ENCODE measurements around the gene EDEM3.

EDEM3 gene

GRCh38 chr1:184740344-184740743 lies 14.3 kb downstream of the EDEM3 start:
- peaks cover 5% of the 10 kb centered on the region; the same call in 1 of the 2 replicates for H3K4me1 ChIP-seq
- H3K27me3 ChIP-seq (ENCODE audit: low read depth): no peaks in the 10 kb centered on the region
- H3K36me3 ChIP-seq (replicated peaks): no peaks in the 10 kb centered on the region; the same call in 1 of the 2 replicates
- no peak overlapping the region for H3K4me3 ChIP-seq
- no peak for DNase-seq (ENCODE audit: low spot score in 2 of 2)
- no peaks in the 10 kb centered on the region for H3K9me3 ChIP-seq
- in situ Hi-C loops (cut with MboI; ENCODE audit: low sequenced_read_pairs): no loop called here

- Histone ChIP-seq H3K36me3 (replicated peaks) (no peaks in the 10 kb centered on the region; the same call in 1 of the 2 replicates), H3K4me3 (no peak overlapping the region), H3K4me1 (peaks cover 5% of the 10 kb centered on the region; the same call in 1 of the 2 replicates), H3K9me3 (no peaks in the 10 kb centered on the region), H3K27me3 (ENCODE audit: low read depth) (no peaks in the 10 kb centered on the region)
- in situ Hi-C loops (cut with MboI; ENCODE audit: low sequenced_read_pairs): no loop called here
- no peak for DNase-seq (ENCODE audit: low spot score in 2 of 2)
These were observed 14.9 kb downstream of the EDEM3 start for GRCh38 chr1:184739796-184740195.

- Histone ChIP-seq H3K27me3 (ENCODE audit: low read depth) (no peaks in the 10 kb centered on the region), H3K4me3 (no peak overlapping the region), H3K9me3 (no peaks in the 10 kb centered on the region), H3K4me1 (peaks cover 5% of the 10 kb centered on the region; the same call in 1 of the 2 replicates), H3K36me3 (replicated peaks) (no peaks in the 10 kb centered on the region; the same call in 1 of the 2 replicates)
- in situ Hi-C loops (cut with MboI; ENCODE audit: low sequenced_read_pairs): no loop called here
- DNase-seq (ENCODE audit: low spot score in 2 of 2): no peak
These were observed 15.6 kb downstream of the EDEM3 start for GRCh38 chr1:184739070-184739469.

GRCh38 chr1:184734980-184735379 lies 19.7 kb downstream of the EDEM3 start:
- no peaks in the 10 kb centered on the region for H3K9me3 ChIP-seq
- no peaks in the 10 kb centered on the region for H3K27me3 ChIP-seq (ENCODE audit: low read depth)
- no peak for DNase-seq (ENCODE audit: low spot score in 2 of 2)
- in situ Hi-C loops (cut with MboI; ENCODE audit: low sequenced_read_pairs): no loop called here
- no peak overlapping the region for H3K4me3 ChIP-seq
- no peaks in the 10 kb centered on the region; the same call in 1 of the 2 replicates for H3K36me3 ChIP-seq (replicated peaks)
- H3K4me1 ChIP-seq: no peaks in the 10 kb centered on the region

GRCh38 chr1:184724843-184725242 lies 29.8 kb downstream of the EDEM3 start:
- H3K9me3 ChIP-seq: no peaks in the 10 kb centered on the region
- DNase-seq (ENCODE audit: low spot score in 2 of 2): no peak
- H3K4me3 ChIP-seq: no peak overlapping the region
- in situ Hi-C loops (cut with MboI; ENCODE audit: low sequenced_read_pairs): no loop called here
- no peaks in the 10 kb centered on the region; the same call in 1 of the 2 replicates for H3K36me3 ChIP-seq (replicated peaks)
- no peaks in the 10 kb centered on the region for H3K27me3 ChIP-seq (ENCODE audit: low read depth)
- H3K4me1 ChIP-seq: no peaks in the 10 kb centered on the region

- Histone ChIP-seq H3K36me3 (replicated peaks) (peaks cover 30% of the 10 kb centered on the region), H3K4me3 (no peak overlapping the region), H3K4me1 (no peaks in the 10 kb centered on the region), H3K9me3 (no peaks in the 10 kb centered on the region), H3K27me3 (ENCODE audit: low read depth) (no peaks in the 10 kb centered on the region)
- in situ Hi-C loops (cut with MboI; ENCODE audit: low sequenced_read_pairs): no loop called here
- no peak for DNase-seq (ENCODE audit: low spot score in 2 of 2)
These were observed 38.5 kb downstream of the EDEM3 start for GRCh38 chr1:184716158-184716557.

- H3K4me3 ChIP-seq: no peak overlapping the region
- H3K4me1 ChIP-seq: no peaks in the 10 kb centered on the region
- H3K9me3 ChIP-seq: no peaks in the 10 kb centered on the region
- H3K36me3 ChIP-seq (replicated peaks): peaks cover 18% of the 10 kb centered on the region
- in situ Hi-C loops (cut with MboI; ENCODE audit: low sequenced_read_pairs): no loop called here
- no peak for DNase-seq (ENCODE audit: low spot score in 2 of 2)
- H3K27me3 ChIP-seq (ENCODE audit: low read depth): no peaks in the 10 kb centered on the region
These were observed 45.2 kb downstream of the EDEM3 start for GRCh38 chr1:184709418-184709817.

GRCh38 chr1:184708084-184708676 lies 46.5 kb downstream of the EDEM3 start:
- no peaks in the 10 kb centered on the region for H3K27me3 ChIP-seq (ENCODE audit: low read depth)
- H3K4me1 ChIP-seq: no peaks in the 10 kb centered on the region
- no peaks in the 10 kb centered on the region for H3K9me3 ChIP-seq
- in situ Hi-C loops (cut with MboI; ENCODE audit: low sequenced_read_pairs): no loop called here
- no peak overlapping the region for H3K4me3 ChIP-seq
- peaks cover 15% of the 10 kb centered on the region for H3K36me3 ChIP-seq (replicated peaks)
- no peak for DNase-seq (ENCODE audit: low spot score in 2 of 2)

- Histone ChIP-seq H3K27me3 (ENCODE audit: low read depth) (no peaks in the 10 kb centered on the region), H3K36me3 (replicated peaks) (peaks cover 11% of the 10 kb centered on the region), H3K4me3 (no peak overlapping the region), H3K4me1 (no peaks in the 10 kb centered on the region), H3K9me3 (no peaks in the 10 kb centered on the region)
- DNase-seq (ENCODE audit: low spot score in 2 of 2): no peak
- in situ Hi-C loops (cut with MboI; ENCODE audit: low sequenced_read_pairs): no loop called here
These were observed 49.4 kb downstream of the EDEM3 start for GRCh38 chr1:184705271-184705670.

GRCh38 chr1:184701816-184702215 lies 52.8 kb downstream of the EDEM3 start:
- peaks cover 10% of the 10 kb centered on the region for H3K4me1 ChIP-seq
- H3K4me3 ChIP-seq: no peak overlapping the region
- no peak for DNase-seq (ENCODE audit: low spot score in 2 of 2)
- H3K36me3 ChIP-seq (replicated peaks): peaks cover 4% of the 10 kb centered on the region
- in situ Hi-C loops (cut with MboI; ENCODE audit: low sequenced_read_pairs): no loop called here
- H3K9me3 ChIP-seq: no peaks in the 10 kb centered on the region
- no peaks in the 10 kb centered on the region for H3K27me3 ChIP-seq (ENCODE audit: low read depth)

GRCh38 chr1:184698969-184699368 lies 55.7 kb downstream of the EDEM3 start:
- Histone ChIP-seq H3K4me3 (no peak overlapping the region), H3K9me3 (no peaks in the 10 kb centered on the region), H3K36me3 (replicated peaks) (peaks cover 1% of the 10 kb centered on the region), H3K4me1 (peaks cover 10% of the 10 kb centered on the region), H3K27me3 (ENCODE audit: low read depth) (no peaks in the 10 kb centered on the region)
- in situ Hi-C loops (cut with MboI; ENCODE audit: low sequenced_read_pairs): no loop called here
- DNase-seq (ENCODE audit: low spot score in 2 of 2): no peak

- H3K4me1 ChIP-seq: peaks cover 10% of the 10 kb centered on the region
- H3K27me3 ChIP-seq (ENCODE audit: low read depth): no peaks in the 10 kb centered on the region
- no peak for DNase-seq (ENCODE audit: low spot score in 2 of 2)
- peaks cover 3% of the 10 kb centered on the region for H3K36me3 ChIP-seq (replicated peaks)
- no peak overlapping the region for H3K4me3 ChIP-seq
- H3K9me3 ChIP-seq: no peaks in the 10 kb centered on the region
- in situ Hi-C loops (cut with MboI; ENCODE audit: low sequenced_read_pairs): no loop called here
These were observed 56.6 kb downstream of the EDEM3 start for GRCh38 chr1:184698016-184698415.

GRCh38 chr1:184696403-184696802 lies 58.3 kb downstream of the EDEM3 start:
- peaks cover 3% of the 10 kb centered on the region; the same call in 1 of the 2 replicates for H3K36me3 ChIP-seq (replicated peaks)

GRCh38 chr1:184695023-184695422 lies 59.6 kb downstream of the EDEM3 start:
- peaks cover 6% of the 10 kb centered on the region for H3K36me3 ChIP-seq (replicated peaks)
- no peak for DNase-seq (ENCODE audit: low spot score in 2 of 2)
- H3K4me3 ChIP-seq: no peak overlapping the region
- H3K9me3 ChIP-seq: no peaks in the 10 kb centered on the region
- peaks cover 9% of the 10 kb centered on the region for H3K4me1 ChIP-seq
- no peaks in the 10 kb centered on the region for H3K27me3 ChIP-seq (ENCODE audit: low read depth)
- in situ Hi-C loops (cut with MboI; ENCODE audit: low sequenced_read_pairs): no loop called here

More at GRCh38 chr1:184696403-184696802, 58.3 kb downstream of the EDEM3 start:
- no peaks in the 10 kb centered on the region for H3K27me3 ChIP-seq (ENCODE audit: low read depth)
- H3K4me3 ChIP-seq: no peak overlapping the region
- H3K9me3 ChIP-seq: no peaks in the 10 kb centered on the region
- H3K4me1 ChIP-seq: peaks cover 10% of the 10 kb centered on the region
- DNase-seq (ENCODE audit: low spot score in 2 of 2): no peak
- in situ Hi-C loops (cut with MboI; ENCODE audit: low sequenced_read_pairs): no loop called here

GRCh38 chr1:184693011-184693410 lies 61.6 kb downstream of the EDEM3 start:
- Histone ChIP-seq H3K4me3 (no peak overlapping the region), H3K36me3 (replicated peaks) (peaks cover 6% of the 10 kb centered on the region), H3K9me3 (no peaks in the 10 kb centered on the region), H3K27me3 (ENCODE audit: low read depth) (no peaks in the 10 kb centered on the region), H3K4me1 (no peaks in the 10 kb centered on the region; the same call in 1 of the 2 replicates)
- in situ Hi-C loops (cut with MboI; ENCODE audit: low sequenced_read_pairs): no loop called here
- DNase-seq (ENCODE audit: low spot score in 2 of 2): no peak
